GM20431 (cell line): Measurements from ENCODE around the gene DPM3.
"Not testable (repeated sequence)": the region's sequence is repeated elsewhere in the genome, so short reads cannot be mapped to it uniquely, and the experiment has no call there.

Experiments used
- in situ Hi-C: fragments of 300-500 bp; cut with MseI, MboI; formaldehyde crosslinking; loops from one replicate; pipeline ENCODE4 v1.15.0; 2020; ENCODE audit warnings: low sequenced_read_pairs; ENCODE audit not compliant: unreplicated experiment

DPM3 gene

GRCh38 chr1:155139895-155140629, at the start of gene DPM3:
Gene DPM3 (minus strand): TSS chr1:155140531. CDS start chr1:155140240, 291 bp downstream.
- in situ Hi-C loops, result no loop called here

GRCh38 chr1:155189926-155190325, 49.6 kb upstream of the DPM3 start:
- in situ Hi-C loops, result not testable (repeated sequence)

- in situ Hi-C loops, result no loop called here
These were observed 47.9 kb upstream of the DPM3 start for GRCh38 chr1:155188268-155188667.

GRCh38 chr1:155187456-155187891, 47.1 kb upstream of the DPM3 start:
- in situ Hi-C loops, result no loop called here

GRCh38 chr1:155186794-155187455, 46.6 kb upstream of the DPM3 start:
- in situ Hi-C loops, result no loop called here

- in situ Hi-C loops, result no loop called here
These were observed 45.9 kb upstream of the DPM3 start for GRCh38 chr1:155186067-155186793.

GRCh38 chr1:155185783-155186066, 45.4 kb upstream of the DPM3 start:
- in situ Hi-C loops, result no loop called here

GRCh38 chr1:155184835-155185782, 44.8 kb upstream of the DPM3 start:
- in situ Hi-C loops, result no loop called here

GRCh38 chr1:155184351-155184811, 44.0 kb upstream of the DPM3 start:
- in situ Hi-C loops, result no loop called here

GRCh38 chr1:155183775-155184221, 43.5 kb upstream of the DPM3 start:
- in situ Hi-C loops, result no loop called here

- in situ Hi-C loops, result no loop called here
These were observed 41.8 kb upstream of the DPM3 start for GRCh38 chr1:155182052-155182550.

GRCh38 chr1:155181371-155182051, 41.2 kb upstream of the DPM3 start:
- in situ Hi-C loops, result no loop called here

- in situ Hi-C loops, result no loop called here
These were observed 39.0 kb upstream of the DPM3 start for GRCh38 chr1:155179112-155180031.

GRCh38 chr1:155178441-155179111, 38.2 kb upstream of the DPM3 start:
- in situ Hi-C loops, result no loop called here

- in situ Hi-C loops, result no loop called here
These were observed 37.6 kb upstream of the DPM3 start for GRCh38 chr1:155177918-155178281.

GRCh38 chr1:155177192-155177917, 37.0 kb upstream of the DPM3 start:
- in situ Hi-C loops, result no loop called here

GRCh38 chr1:155176544-155177071, 36.3 kb upstream of the DPM3 start:
- in situ Hi-C loops, result no loop called here
